NCI-H69 (cell line): ENCODE data around the gene CACHD1.
A peak's percentile ranks its signal among the peaks of the same experiment; 100 is the strongest.

Experiments
- DNase-seq: peaks from one replicate; lab custom pipeline; 2025; lab: John Stamatoyannopoulos, UW

Gene CACHD1

GRCh38 chr1:64497088-64497883 is 27.4 kb downstream of the CACHD1 start:
- no peak for DNase-seq

DNA sequence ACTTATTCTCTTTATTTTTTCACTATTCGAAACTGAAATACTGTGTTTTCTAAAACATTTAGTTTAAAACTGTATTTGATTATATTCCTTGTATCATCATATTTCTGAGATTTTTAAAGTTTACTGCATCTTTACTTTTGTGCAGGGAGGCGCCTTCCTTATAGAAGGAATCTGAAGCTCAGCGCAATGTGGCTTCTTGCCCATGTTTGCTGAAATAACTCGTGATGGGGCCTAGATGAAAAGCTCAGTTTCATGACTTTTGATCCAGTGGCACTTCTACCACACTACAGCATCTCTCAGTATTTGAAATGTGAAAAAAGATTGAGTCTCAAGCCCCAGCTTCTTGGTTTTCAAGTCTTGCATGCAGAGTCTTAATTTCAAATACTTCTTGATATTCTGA is 28.4 kb downstream of the CACHD1 start:
- DNase-seq = no peak

DNA sequence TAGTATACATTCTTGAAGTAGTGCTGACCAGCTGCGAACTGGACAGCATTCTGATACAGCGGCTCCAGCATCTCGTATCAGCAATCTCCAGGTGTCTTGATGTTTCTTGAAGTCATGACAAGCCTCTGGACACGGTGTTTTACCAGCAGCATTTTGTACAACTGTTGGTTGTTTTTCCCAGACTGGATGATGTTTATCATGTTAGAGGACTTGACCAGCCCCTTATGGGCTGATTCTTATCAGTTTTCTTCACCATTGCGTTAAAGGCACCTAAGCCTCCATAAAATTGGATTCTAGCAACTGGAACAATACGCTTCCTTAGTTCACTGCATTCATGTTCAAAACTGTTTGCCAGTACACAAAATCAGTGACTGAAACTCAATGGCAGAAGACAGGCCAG is 29.1 kb downstream of the CACHD1 start:
- DNase-seq = no peak

- peak; percentile 15 for DNase-seq
These were observed 30.0 kb downstream of the CACHD1 start for GRCh38 chr1:64499966-64500365.

- DNase-seq = no peak
These were observed 32.2 kb downstream of the CACHD1 start for GRCh38 chr1:64502083-64502482.

DNA sequence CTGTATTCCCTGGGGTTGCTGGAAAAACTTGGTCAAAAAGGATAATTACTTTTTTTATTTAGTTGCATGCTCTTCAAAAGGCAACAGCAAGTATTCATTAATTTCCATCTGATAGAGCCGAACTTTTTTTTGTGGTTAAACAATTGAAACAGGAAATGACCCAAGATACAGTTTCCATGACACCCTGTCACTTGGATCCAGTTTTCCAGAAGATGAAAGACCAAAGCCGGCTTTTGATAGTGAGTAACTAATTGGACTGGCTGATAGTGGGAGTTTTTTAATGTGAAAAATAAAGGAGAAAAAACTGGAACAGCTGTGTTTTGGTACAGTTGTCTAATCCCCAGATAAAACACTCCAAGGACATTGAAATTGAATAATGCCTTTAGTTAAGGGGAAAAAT is 33.0 kb downstream of the CACHD1 start:
- DNase-seq = no peak

- DNase-seq = peak; percentile 88
These were observed 35.5 kb downstream of the CACHD1 start for GRCh38 chr1:64505232-64505943.

- peak; percentile 95 for DNase-seq
These were observed 36.2 kb downstream of the CACHD1 start for GRCh38 chr1:64505944-64506655.

- DNase-seq = peak; percentile 59
These were observed 38.7 kb downstream of the CACHD1 start for GRCh38 chr1:64508629-64509028.

GRCh38 chr1:64511044-64511443 is 41.1 kb downstream of the CACHD1 start:
- DNase-seq = no peak

GRCh38 chr1:64512206-64512605 is 42.3 kb downstream of the CACHD1 start:
- DNase-seq = peak; percentile 24

- peak; percentile 58 for DNase-seq
These were observed 43.6 kb downstream of the CACHD1 start for GRCh38 chr1:64513545-64513944.

- DNase-seq = peak; percentile 86
These were observed 44.4 kb downstream of the CACHD1 start for GRCh38 chr1:64514197-64514765.

- DNase-seq = peak; percentile 70
These were observed 45.5 kb downstream of the CACHD1 start for GRCh38 chr1:64515427-64515826.

- DNase-seq = peak; percentile 21
These were observed 46.4 kb downstream of the CACHD1 start for GRCh38 chr1:64516301-64516700.

DNA sequence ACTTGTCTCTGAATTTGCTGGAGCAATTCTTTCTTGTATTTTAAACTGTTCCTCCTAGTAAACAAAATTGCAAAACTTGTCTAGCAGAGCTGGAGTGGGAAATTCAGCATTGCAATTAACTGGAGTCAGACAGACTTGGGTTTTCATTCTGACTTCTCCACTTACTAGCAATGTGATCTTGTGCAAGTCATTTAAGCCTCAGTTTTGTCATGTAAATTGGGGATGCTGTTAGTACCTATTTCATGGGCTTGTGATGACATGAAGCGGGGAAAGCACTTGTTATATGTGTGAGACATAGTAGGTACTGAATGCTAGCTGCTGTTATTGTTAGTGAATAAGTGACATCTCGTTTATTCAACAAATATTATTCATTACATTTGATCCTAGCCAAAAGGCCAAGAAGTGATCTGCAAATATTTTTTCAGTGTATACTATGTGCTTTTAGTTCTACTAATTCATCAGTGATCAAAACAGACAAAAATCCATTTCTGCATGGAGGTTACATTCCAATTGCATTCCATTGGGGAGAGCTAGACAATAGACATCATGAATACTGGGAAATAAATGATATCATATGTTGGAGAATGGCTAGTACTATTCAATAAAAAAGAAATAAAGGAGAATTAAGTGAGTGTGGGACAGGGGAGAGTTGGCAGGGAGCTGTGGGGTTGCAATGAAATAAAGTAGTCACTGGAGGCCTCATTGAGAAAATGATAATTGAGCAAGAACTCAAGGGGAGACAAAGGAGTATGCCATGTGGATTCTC is 47.1 kb downstream of the CACHD1 start:
- peak; percentile 17 for DNase-seq

- no peak for DNase-seq
These were observed 47.7 kb downstream of the CACHD1 start for GRCh38 chr1:64517640-64518039.

DNA sequence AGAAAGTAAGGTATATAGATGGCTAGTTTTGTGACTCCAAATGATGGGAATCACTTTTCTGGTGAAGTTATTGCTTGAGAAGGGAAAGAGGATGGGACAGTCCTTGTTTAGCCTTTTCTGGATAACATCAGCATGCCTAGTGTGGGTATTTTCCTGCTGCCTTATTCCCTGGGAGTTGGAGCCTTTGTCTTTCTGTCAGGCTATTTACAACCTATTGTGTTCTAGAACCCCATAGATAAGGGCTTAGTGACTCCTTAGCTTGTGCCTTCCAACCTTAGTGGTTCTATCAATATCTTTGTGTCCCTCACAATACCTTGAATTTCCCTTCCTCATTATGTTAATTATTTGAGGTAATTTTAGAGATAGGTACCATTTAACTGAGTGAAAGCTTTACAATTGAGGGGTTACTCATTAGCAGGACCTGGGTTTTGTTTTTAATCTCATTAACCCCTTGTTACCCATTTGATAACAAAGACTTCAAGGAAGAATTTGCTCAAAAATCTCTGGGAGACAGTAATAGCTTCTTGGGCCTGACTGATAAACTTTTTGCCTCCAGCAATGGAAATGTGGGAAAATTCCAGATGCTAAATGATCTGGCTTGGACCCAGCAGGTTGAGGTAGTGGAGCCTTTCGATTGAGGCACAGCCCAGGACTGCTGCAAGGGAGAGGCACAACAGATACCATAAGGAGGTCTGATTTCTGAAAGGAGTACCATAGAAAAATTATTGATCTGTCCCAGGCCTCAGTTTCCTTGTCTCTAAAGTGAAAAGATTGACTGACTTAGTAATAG is 49.0 kb downstream of the CACHD1 start:
- no peak for DNase-seq

GRCh38 chr1:64519901-64520300 is 50.0 kb downstream of the CACHD1 start:
- no peak for DNase-seq

- no peak for DNase-seq
These were observed 52.8 kb downstream of the CACHD1 start for GRCh38 chr1:64522740-64523139.
